NCI-H1694 (cell line): ENCODE measurements around the gene BRD3OS.

Experiments
- DNase-seq: peaks from one replicate; lab custom pipeline; 2025; lab: John Stamatoyannopoulos, UW

BRD3OS gene, protein sequence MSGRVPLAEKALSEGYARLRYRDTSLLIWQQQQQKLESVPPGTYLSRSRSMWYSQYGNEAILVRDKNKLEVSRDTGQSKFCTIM

GRCh38 chr9:134024828-134025605 is at the start of gene BRD3OS:
BRD3OS (plus strand) TSS chr9:134025481; CDS start chr9:134026748, 1,267 bp downstream.
- DNase-seq: peak; percentile 97

DNA sequence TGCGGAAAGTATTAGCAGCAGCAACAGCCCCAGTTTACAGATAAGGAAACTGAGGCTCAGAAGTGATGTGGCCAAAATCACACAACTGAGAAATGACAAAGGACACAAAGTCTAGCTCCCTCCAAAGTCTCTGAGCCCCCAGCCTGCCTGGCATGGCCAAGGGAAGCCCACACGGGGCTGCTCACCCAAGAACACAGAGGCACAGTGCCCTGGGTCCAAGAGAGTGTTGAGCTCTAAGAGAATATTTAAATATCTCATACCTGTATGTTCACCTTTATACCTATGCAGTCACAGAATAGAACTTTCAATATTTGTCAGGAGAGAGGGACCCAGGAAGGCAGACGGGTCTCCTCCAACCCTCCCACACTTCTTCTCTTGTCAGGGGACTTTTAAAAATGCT is 49.8 kb upstream of the BRD3OS start:
- DNase-seq: no peak

- DNase-seq: no peak
Measured at GRCh38 chr9:133976191-133976861, 49.0 kb upstream of the BRD3OS start.

- DNase-seq: no peak
Measured at GRCh38 chr9:133976887-133977286, 48.4 kb upstream of the BRD3OS start.

DNA sequence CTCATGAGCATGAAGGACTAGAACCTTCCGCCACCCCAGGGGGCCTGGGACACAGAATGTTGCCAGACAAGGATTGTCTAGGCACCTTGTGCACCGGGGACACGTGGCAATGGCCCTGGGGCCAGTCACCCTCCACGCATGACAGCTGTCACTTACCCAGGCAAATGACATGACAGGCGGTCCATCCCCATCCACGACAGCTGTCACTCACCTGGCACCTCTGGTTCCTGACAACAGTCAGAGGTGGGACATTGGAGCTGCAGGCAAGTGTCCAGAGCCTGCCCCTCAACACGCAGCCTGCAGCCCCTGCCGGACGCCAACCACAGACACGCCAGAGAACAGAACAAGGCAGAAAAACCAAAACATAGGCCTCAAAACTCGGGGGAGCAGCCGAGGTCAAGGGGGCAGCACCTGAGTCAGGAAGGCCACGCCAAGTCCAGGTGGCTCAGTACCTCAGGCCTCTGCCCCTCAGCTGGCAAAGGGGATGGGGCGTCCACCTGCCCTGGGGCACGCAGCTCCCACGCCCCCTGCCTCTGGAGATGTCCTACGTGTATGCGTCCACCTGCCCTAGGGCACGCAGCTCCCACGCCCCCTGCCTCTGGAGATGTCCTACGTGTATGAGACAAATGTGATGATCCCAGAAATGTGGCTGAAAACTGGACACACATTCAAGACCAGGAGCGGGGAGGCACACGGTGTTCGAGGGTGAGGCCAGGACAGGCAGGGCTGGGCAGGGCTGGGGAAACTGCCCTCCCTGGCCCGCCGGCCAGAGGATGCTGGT is 47.7 kb upstream of the BRD3OS start:
- DNase-seq: no peak

DNA sequence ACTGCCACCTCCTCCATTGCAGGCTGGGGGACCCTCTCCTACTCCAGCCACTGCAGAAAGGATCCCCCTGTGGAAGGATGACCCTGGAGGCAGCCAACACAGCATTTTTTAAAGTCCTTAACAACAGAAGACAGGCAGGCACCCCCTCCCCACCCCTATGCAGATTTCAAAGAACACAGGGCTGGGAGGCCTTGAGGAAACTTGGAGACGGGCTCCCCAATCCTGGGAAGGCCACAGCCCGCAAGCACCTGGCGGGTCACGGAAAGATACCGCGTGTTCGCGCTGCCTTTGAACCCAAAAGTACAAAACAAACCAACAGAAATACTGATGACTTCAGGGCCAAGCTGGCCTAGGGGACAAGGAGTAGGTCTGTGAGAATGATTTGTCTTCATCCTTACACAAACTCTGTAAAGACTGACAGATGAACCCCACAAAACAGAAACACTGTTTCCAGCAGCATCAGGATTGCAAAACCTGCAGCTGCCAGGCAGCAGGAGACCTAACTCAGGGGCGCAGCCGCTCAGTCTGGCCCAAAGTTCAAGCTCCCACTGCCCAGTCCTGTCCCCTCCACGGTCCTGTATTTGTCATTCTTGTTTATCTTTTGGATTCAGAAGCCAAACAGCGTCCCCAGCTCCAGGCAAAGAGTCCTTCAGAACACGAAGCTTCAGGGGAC is 46.9 kb upstream of the BRD3OS start:
- no peak for DNase-seq

DNA sequence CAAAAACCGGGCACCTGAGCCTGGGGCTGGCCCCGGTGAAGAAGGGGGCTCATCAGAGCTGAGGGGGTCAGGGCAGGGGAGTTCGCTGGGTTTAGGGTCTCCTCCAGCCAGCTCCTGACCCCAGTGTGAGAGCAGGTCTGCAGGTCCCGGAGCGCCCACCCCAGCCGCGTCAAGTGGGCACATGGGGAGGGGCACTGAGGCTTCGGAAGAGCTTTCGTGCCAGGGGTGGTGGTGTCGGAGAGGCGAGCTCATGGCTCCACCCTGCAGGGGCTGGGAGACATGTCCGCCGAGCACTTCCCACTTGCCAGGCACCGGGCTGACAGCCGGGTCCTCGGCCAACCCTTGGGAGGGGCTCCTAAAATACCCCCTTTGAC is 46.4 kb upstream of the BRD3OS start:
- DNase-seq: no peak

DNA sequence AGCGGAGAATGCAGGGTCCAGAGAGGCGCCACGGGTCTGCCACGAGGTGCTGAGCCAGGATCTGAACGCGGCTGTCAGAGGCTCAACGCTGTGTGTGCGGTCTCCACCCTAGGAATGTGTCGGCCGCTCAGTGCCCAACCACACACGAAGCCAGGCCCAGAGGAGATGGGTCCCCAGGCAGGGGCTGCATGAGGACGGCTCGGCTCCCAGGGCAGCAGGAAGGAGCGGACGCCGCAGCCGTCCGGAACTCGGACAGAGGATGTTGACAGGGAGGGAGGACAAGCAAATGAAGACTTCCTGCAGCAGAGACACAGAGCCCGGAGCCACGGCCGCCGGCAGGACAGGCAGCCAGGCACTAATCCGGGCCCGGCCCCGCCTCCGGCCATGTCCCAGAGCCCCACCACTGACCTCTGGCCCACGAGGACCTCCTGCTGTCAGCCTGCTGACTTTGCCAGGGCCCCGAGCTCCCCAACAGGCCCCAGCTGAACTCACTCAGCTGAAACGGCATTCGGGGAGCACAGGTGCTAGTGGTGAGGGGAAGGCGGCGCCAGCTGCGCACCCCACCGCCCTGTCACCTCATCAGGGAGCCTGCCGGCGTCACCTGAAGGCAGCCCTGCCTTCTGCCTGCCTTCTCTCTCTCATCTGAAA is 45.9 kb upstream of the BRD3OS start:
- DNase-seq: no peak

DNA sequence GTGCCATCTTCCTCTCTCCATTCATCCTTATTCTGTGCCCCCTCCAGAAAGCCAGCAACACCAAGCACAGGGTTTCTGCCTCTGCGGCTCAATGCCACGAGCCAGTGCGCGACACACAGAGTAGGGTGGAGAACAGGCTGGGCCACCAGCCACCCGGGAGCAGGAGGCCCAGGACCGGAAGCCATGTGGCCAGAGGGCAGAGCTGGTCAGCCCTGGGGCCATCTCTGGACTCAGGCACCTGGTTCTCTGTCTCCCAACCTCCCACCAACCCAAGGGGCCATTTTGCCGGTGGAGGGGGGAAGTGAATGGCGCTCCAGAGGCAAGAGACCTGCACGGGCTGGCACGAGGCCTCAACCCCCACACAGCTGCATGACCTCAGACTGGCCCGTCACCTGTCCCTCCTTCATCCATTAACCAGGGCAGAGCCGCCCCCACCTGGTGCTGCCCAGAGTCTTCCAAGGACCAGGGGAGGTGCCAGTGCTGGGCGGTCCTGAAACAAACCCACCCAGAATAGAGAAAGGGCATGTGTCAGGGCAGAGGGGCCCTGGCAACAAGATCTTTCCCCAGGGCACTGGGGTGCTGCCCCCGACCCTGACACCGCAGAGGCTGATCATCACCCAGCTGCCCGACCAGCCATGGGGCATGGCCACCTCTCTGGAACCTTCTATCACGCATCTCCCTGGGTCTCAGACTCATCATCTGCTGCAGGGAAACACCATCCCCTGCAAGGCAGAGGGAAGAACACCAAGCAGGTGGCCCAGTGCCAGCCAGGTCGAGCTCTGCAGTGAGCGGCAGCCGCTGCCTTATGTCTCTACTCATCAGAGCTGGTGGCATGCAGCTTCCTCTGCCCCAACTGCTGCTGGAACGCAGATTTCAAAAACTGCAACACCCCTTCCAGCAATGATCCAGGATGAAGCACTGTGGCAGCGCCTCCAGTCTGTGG is 45.1 kb upstream of the BRD3OS start:
- peak; percentile 80 for DNase-seq

GRCh38 chr9:133980864-133981588 is 44.3 kb upstream of the BRD3OS start:
- no peak for DNase-seq

DNA sequence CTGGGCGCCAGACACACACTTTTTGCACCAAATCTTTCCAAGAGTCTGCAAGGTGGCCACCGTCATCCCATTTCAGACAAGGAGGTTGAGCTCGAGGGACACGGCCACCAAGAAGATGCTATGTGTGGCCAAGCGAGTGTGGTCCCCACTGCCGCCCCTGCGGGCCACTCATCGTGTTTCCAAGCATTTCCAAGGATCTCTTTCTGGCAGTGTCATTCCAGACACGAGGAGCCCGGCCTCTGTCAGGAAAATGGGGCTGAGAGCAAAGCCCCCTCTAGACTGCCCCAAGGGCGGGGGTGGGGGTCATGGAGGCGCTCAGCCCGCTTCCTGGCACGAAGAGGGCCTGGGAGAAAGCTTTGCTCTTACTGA is 43.7 kb upstream of the BRD3OS start:
- no peak for DNase-seq

DNA sequence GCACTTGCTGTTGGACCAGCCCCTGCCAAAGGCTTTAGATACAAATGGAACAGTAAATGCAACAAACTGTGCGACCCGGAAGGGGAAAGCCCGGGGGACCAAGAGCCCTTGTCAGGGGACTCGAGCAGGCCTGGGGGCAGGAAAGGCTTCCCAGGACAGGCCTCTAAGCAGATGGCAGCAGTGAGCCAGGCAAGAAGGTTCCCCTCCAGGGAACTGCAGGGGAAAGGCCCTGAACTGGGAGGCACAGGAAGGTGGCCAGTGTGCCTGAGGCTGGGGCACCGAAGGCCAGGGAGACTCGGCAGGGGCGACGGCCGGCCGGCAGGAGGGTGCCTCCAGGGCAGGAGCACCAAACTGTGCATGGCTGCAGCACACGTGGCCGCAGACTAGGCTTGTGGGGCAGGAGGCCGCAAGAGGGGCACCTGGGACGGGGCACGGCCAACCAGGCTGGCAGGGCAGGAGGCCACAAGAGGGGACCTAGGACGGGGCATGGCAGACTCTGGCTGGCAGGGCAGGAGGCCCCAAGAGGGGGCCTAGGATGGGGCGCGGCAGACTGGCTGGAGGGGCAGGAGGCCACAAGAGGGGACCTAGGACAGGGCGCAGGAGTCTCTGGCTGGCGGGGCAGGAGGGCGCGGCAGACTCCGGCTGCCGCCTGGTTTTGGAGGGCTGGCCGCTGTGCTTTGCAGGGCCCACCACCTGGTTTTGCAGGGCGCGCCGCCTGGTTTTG is 43.2 kb upstream of the BRD3OS start:
- DNase-seq: no peak

DNA sequence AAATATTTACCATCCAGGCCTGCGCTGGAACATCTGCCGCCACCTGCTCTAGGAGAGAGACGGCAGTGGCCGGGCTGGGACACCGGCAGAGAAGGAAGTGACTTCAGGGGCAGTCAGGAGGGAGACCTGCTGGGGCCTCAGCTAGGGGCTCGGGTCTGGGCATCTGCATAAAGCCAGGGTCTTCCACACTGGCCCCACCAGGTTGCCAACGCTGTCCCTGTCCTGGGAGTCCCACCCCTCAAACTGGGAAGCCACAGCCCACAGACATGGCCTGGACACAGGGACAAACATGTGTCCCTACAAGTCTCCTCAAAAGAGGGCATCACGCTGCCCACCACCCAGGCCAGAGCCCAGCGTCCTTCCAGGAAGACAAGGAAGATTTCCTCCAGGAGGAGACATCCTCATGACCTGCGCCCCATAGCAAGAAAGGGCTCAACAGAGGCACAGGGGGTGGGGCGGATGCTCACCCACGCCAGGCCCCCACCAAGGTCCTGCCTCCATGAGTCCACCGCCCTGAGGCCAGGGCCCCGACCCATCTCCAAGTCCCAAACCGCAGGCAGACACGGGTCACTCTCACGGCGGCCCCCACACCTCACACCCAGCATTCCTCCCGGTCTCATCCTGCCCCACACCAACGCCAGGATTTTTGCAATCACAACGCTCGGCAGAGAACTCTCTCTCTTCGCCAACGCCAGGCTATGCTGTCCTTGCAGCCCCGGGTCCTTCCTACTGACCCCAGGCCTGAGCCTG is 42.1 kb upstream of the BRD3OS start:
- DNase-seq: no peak

GRCh38 chr9:133986061-133986460 is 39.2 kb upstream of the BRD3OS start:
- no peak for DNase-seq

DNA sequence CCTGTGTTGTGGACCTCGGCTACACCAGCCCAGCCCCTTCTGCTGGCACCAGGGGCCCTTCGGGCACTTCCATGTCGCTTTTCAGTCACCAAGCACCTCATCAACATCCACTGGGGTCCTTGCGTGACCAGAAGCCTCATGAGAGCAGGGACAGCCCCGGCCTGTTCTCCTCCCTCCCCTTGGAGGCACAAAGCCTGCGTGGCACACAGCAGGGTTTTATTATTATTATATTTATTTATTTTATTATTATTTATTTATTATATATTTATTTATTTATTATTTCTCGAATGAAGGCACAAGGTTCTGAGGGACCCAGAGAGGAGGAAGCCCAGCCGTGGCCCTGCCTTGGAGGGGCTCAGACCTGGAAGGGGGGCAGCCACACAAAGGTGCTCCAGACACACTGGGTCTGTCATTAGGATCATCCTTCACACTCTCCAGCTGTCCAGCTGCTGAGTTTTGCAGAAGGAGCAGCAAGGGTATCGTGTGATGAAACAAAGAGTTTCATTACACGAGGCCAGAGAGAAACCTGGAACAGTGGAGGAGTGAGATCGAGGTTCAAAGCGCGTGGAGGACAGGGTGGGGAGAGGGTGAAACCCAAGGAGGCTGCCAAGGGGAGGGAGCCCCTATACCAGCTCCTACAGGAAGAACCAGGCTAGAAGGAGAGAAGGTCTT is 38.4 kb upstream of the BRD3OS start:
- DNase-seq: no peak

GRCh38 chr9:133987446-133987788 is 37.9 kb upstream of the BRD3OS start:
- no peak for DNase-seq

GRCh38 chr9:133987946-133988665 is 37.2 kb upstream of the BRD3OS start:
- DNase-seq: no peak
